RWPE1 (cell line): ENCODE measurements around the gene CETN1.

ENCODE experiments used
- CTCF ChIA-PET: fragments of 350-600 bp; sonication (Branson Sonifier 250); formaldehyde crosslinking; extraction: SDS; loops from one replicate; lab custom pipeline; 2021; lab: Yijun Ruan, JAX
- POLR2A ChIA-PET: fragments of 400-600 bp; formaldehyde crosslinking; extraction: SDS; loops from one replicate; lab custom pipeline; 2020; ENCODE audit warnings: antibody characterized with exemption; ENCODE audit not compliant: low non-redundant PET; lab: Yijun Ruan, JAX
- DNase-seq: peaks from one replicate; pipeline ENCODE4 v3.0.0; 2012; ENCODE audit warnings: low spot score
- H3K27ac ChIP-seq: fragments of 450-650 bp; 2 replicates; pipeline ENCODE4 v1.5.1; 2017
- CTCF ChIP-seq: fragments of 450-650 bp; conservative IDR thresholded peaks from 2 replicates; pipeline ENCODE4 v1.5.1; 2017; ENCODE audit warnings: low read depth, mild to moderate bottlenecking

Gene CETN1

GRCh38 chr18:616380-616995 lies 36.3 kb downstream of the CETN1 start:
- POLR2A ChIA-PET = no interaction called here
- CTCF ChIA-PET = interaction anchor here (0.5 to 2.3 kb wide), 5 partner anchors 7 to 1173 kb away, joined by 3 to 9 read pairs (median 4); no protein-coding TSS in a partner anchor
- H3K27ac ChIP-seq = no peak overlapping the region
- DNase-seq = peak; percentile 41
- TF ChIP-seq CTCF = peak; percentile 70

- ChIA-PET POLR2A (no interaction called here), CTCF (interaction anchor here (1.0 to 1.9 kb wide), 2 partner anchors 11 to 221 kb away, joined by 4 read pairs; no protein-coding TSS in a partner anchor)
- TF ChIP-seq CTCF = no peak
- no peak overlapping the region for H3K27ac ChIP-seq
- DNase-seq = no peak
Measured at GRCh38 chr18:617970-618504, 37.9 kb downstream of the CETN1 start.

GRCh38 chr18:618618-619017 lies 38.4 kb downstream of the CETN1 start:
- no peak for TF ChIP-seq CTCF
- ChIA-PET CTCF (interaction anchor here (0.6 to 1.9 kb wide), 2 partner anchors 28 to 221 kb away, joined by 4 to 6 read pairs; no protein-coding TSS in a partner anchor), POLR2A (interaction anchor here (0.7 kb wide), 1 partner anchor 25 kb away, joined by 3 read pairs; no protein-coding TSS in a partner anchor)
- DNase-seq = no peak
- no peak overlapping the region for H3K27ac ChIP-seq

DNA sequence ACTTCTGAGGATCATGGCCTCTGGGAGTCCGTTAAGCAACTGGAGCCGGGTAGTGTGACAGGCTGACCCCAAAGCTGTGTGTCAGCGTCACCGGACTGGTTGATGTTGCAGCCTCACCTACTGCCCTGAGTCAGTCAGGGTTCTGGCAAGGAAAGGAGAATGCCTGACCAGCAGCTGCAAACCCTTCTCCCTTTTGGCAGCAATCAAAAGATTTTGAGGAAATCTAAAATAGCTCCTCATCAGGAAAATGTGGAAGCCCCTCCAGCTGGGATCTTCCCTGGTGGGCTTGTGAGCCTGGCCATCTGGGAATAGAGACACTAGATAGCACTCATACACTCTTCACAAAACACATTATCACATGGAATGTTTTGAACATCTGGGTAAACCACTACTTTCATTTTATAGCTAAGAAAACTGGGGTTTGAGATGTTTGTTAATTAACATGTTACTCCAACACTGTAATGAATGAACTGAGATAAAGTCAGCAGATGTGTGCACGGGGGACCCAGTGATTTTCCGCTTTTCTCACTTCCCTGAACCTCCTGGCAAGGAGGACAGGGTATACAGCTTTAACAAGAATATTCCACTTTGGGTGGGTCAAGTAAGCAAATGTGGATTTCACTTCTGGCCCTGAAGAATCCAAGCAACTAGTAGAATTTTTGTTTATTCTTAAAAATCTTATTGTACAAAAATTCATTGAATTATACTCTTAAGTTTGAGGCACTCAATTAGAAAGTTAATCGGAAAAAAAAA lies 41.3 kb downstream of the CETN1 start:
- TF ChIP-seq CTCF = no peak
- no peak for DNase-seq

GRCh38 chr18:622289-622688 lies 42.1 kb downstream of the CETN1 start:
- H3K27ac ChIP-seq = no peak overlapping the region
- no peak for DNase-seq
- no peak for TF ChIP-seq CTCF
- ChIA-PET CTCF (interaction anchor here (0.6 to 0.9 kb wide), 2 partner anchors 208 to 217 kb away, joined by 3 to 4 read pairs; no protein-coding TSS in a partner anchor), POLR2A (no interaction called here)

More for the DNA sequence above, 41.3 kb downstream of the CETN1 start:
- no peak overlapping the region for H3K27ac ChIP-seq
- CTCF ChIA-PET = interaction anchor here (0.6 to 0.7 kb wide), 3 partner anchors 52 to 209 kb away, joined by 3 to 6 read pairs (median 3); no protein-coding TSS in a partner anchor
- POLR2A ChIA-PET = no interaction called here
